A673 (cell line): Measurements from ENCODE around the gene TCIRG1.

Experiments
- EZH2 ChIP-seq: fragments of 200-600 bp; sonication (generic); IDR thresholded peaks from 2 replicates; pipeline ENCODE4 v1.6.1; 2017; ENCODE audit warnings: borderline replicate concordance, low read depth, mild to moderate bottlenecking, mixed read lengths, antibody characterized with exemption, low read length; ENCODE audit not compliant: poor library complexity, severe bottlenecking
- TF ChIP-seq, protein P1 (sequence below): fragments of 300-800, 200-600 bp; sonication (generic); conservative IDR thresholded peaks from 2 replicates; pipeline ENCODE4 v1.5.1; 2017; ENCODE audit warnings: low read depth, mild to moderate bottlenecking, antibody characterized with exemption, low read length, moderate library complexity, mixed read lengths

DNA sequence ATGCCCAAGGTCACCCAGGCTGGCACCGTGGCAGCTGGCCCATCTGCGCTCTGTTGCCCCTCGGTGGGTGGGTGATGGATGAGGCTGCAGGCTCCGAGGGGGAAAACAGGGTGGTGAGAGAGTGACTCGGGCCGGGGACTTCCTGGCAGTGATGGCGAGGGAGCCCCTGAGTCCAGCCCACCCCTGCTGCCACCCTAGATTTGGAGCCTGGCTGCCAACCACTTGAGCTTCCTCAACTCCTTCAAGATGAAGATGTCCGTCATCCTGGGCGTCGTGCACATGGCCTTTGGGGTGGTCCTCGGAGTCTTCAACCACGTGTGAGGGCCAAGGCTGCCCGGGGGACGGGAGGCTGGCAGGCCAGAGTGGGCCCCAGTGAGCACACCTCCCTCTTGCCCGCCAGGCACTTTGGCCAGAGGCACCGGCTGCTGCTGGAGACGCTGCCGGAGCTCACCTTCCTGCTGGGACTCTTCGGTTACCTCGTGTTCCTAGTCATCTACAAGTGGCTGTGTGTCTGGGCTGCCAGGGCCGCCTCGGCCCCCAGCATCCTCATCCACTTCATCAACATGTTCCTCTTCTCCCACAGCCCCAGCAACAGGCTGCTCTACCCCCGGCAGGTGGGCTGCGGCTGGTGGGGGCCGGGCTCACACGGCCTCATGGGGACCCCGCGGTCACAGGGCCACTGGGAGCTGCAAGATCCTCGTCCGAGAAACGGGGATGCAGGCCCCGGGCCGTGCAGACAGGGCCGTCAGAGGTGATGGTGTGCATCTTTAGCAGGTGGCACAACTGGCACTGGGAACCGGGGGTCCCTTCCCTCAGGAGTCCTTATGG is 10.1 kb downstream of the TCIRG1 start:
- TF ChIP-seq, protein P1, sequence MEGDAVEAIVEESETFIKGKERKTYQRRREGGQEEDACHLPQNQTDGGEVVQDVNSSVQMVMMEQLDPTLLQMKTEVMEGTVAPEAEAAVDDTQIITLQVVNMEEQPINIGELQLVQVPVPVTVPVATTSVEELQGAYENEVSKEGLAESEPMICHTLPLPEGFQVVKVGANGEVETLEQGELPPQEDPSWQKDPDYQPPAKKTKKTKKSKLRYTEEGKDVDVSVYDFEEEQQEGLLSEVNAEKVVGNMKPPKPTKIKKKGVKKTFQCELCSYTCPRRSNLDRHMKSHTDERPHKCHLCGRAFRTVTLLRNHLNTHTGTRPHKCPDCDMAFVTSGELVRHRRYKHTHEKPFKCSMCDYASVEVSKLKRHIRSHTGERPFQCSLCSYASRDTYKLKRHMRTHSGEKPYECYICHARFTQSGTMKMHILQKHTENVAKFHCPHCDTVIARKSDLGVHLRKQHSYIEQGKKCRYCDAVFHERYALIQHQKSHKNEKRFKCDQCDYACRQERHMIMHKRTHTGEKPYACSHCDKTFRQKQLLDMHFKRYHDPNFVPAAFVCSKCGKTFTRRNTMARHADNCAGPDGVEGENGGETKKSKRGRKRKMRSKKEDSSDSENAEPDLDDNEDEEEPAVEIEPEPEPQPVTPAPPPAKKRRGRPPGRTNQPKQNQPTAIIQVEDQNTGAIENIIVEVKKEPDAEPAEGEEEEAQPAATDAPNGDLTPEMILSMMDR = no peak
- TF ChIP-seq EZH2 = no peak
